Esophagus squamous epithelium (tissue), 5 donors: ENCODE measurements around the gene TPM2. TPM values are rescaled to one million over a fixed set of nuclear protein-coding genes. Genes with fewer than 3 reads are reported as not detected.
"Not testable (repeated sequence)": the region's sequence is repeated elsewhere in the genome, so short reads cannot be mapped to it uniquely, and the experiment has no call there.

Source experiments
- DNase-seq: peaks from one replicate; lab custom pipeline; 2025; lab: John Stamatoyannopoulos, UW
- H3K27ac ChIP-seq, 4 donors: fragments of 200-600 bp; sonication (generic); one replicate each; pipeline ENCODE4 v1.5.1; 2016 to 2019; ENCODE audit warnings: mild to moderate bottlenecking in 1 of 4
- H3K27me3 ChIP-seq, 4 donors: fragments of 200-600 bp; sonication (generic); 1 replicate in 3 of 4; 2 replicates in 1 of 4; pipeline versions ENCODE4 v1.5.1 to v1.6.0; 2017 to 2021; ENCODE audit warnings: antibody characterized with exemption in 1 of 4
- H3K36me3 ChIP-seq, 3 donors: fragments of 200-600 bp; sonication (generic); one replicate each; pipeline ENCODE4 v1.5.1; 2016 to 2019
- H3K4me1 ChIP-seq, 3 donors: fragments of 200-600 bp; sonication (generic); one replicate each; pipeline ENCODE4 v1.5.1; 2017 to 2019
- H3K4me3 ChIP-seq, 4 donors: fragments of 200-600 bp; sonication (generic); 1 replicate in 3 of 4; 2 replicates in 1 of 4; pipeline ENCODE4 v1.5.1; 2016 to 2019; ENCODE audit warnings: mild to moderate bottlenecking in 2 of 4, moderate library complexity in 1 of 4
- H3K9me3 ChIP-seq, 3 donors: fragments of 200-600 bp; sonication (generic); one replicate each; pipeline ENCODE4 v1.5.1; 2016 to 2019
- POLR2A ChIP-seq, 4 donors: fragments of 450-650 bp; IDR thresholded peaks; one replicate each; pipeline ENCODE4 v1.6.1; 2017; ENCODE audit warnings: antibody characterized with exemption in 4 of 4, mild to moderate bottlenecking in 4 of 4, moderate library complexity in 3 of 4
- WGBS, 2 donors: methylation state at CpG; one replicate each; pipeline ENCODE4 v1.1.5; 2018; 5-methylcytosine and 5-hydroxymethylcytosine counted together
- intact Hi-C: fragments of 100-400 bp; cut with DNase I; formaldehyde crosslinking; loops from one replicate; pipeline ENCODE4 v1.15.0; 2022
- total RNA-seq, 4 donors: library from RNA; depleted of rRNA; stranded (reverse); fragments of >200 nt; gene quantifications; one replicate each; pipeline ENCODE4 v1.1.0, GENCODE V29; 2016
- TF ChIP-seq, protein P1 (sequence below), 6 experiments: fragments of 450-650 bp in 4 of 6; fragments of 200-600 bp in 2 of 6; sonication (generic) in 2 of 6; IDR thresholded peaks; one replicate each; pipeline ENCODE4 v1.5.1; 2016 to 2019; ENCODE audit warnings: antibody characterized with exemption in 6 of 6, mild to moderate bottlenecking in 4 of 6, moderate library complexity in 4 of 6
- donor health status: DM: yes; HTN: yes; CAD: no.

Gene TPM2
- total RNA-seq, 4 donors from 2014 or later = 80.8 to 1,148 (median 217) TPM

DNA sequence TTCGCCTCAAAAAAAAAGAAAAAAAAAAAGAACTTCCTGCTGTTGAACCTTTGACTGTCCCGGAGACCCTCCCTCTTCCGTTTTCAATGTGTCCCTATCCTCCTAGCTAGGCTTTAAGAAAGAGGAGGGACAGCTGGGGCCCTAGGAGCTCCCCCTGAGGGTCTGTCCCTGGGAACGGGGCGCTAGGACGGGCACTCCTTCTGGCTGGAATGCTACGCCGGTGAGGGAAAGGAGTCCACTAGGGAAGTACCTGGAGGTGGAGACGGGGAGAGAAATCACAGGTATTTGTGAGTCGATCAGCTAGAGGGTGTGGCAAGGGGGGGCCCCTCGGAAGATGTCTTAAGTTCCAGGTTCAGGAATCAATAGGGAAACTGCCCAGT lies 43.6 kb downstream of the TPM2 start:
- WGBS, 2 donors = 1 to 2% methylated on average over 11 of the region's 11 CpGs

DNA sequence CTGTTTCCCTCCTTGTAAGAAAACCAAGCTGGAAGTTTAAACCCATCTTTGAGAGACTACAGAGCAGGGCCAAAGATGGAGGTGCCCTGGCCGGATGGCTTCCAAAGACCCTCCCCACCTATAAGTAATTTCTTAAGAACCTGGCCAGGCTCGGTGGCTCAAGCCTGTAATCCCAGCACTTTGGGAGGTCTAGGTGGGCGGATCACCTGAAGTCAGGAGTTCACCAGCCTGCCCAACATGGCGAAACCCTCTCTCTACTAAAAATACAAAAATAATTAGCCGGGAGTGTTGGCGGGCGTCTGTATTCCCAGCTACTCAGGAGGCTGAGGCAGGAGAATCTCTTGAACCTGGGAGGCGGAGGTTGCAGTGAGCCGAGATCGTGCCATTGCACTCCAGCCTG lies 44.0 kb downstream of the TPM2 start:
- H3K4me1 ChIP-seq = peaks cover 8 to 59% (median 15%) of the 10 kb centered on the region in 3 donors
- H3K36me3 ChIP-seq, H3K9me3 ChIP-seq, DNase-seq, H3K27me3 ChIP-seq, intact Hi-C loops: not testable (repeated sequence)
- H3K27ac ChIP-seq = peak overlapping the region; percentile 45 to 90 (median 82)
- peak overlapping the region; percentile 35 to 75 (median 60) for H3K4me3 ChIP-seq
- 40 to 43% methylated on average over 7 to 10 of the region's 10 CpGs for WGBS, 2 donors

More for the DNA sequence above, 43.6 kb downstream of the TPM2 start:
- Histone ChIP-seq H3K36me3 (no peaks in the 10 kb centered on the region), H3K4me3 (peak overlapping the region; percentile 35 to 75 (median 60)), H3K9me3 (no peaks in the 10 kb centered on the region), H3K27me3 (no peaks in the 10 kb centered on the region), H3K4me1 (peaks cover 8 to 63% (median 15%) of the 10 kb centered on the region in 3 donors), H3K27ac (peak overlapping the region; percentile 79 to 94 (median 88))
- DNase-seq = no peak
- intact Hi-C loops = no loop called here
- TF ChIP-seq, protein P1, sequence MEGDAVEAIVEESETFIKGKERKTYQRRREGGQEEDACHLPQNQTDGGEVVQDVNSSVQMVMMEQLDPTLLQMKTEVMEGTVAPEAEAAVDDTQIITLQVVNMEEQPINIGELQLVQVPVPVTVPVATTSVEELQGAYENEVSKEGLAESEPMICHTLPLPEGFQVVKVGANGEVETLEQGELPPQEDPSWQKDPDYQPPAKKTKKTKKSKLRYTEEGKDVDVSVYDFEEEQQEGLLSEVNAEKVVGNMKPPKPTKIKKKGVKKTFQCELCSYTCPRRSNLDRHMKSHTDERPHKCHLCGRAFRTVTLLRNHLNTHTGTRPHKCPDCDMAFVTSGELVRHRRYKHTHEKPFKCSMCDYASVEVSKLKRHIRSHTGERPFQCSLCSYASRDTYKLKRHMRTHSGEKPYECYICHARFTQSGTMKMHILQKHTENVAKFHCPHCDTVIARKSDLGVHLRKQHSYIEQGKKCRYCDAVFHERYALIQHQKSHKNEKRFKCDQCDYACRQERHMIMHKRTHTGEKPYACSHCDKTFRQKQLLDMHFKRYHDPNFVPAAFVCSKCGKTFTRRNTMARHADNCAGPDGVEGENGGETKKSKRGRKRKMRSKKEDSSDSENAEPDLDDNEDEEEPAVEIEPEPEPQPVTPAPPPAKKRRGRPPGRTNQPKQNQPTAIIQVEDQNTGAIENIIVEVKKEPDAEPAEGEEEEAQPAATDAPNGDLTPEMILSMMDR (IDR thresholded peaks at IDR 0.05) = no peak
- TF ChIP-seq POLR2A (IDR thresholded peaks at IDR 0.05) = no peak

DNA sequence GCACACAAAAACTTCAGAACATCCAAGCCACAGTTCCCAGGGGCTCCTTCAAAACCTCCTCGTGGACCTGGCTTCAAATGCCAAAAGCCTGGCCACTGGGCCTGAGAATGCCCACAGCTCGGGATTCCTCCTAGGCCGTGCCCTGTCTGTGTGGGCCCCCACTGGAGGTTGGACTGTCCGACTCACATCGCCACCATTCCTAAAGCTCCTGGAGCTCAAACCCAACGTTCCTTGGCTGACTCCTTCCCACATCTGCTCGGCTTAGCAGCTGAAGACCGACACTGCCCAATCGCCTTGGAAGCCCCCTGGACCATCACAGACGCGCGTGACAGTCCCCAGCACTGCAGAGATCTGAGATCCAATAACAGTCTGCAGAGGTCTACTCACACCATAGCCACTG lies 46.7 kb downstream of the TPM2 start:
- 89 to 92% methylated on average over 4 to 5 of the region's 12 CpGs for WGBS, 2 donors
- intact Hi-C loops = no loop called here
- Histone ChIP-seq H3K4me1 (peaks cover 6 to 40% (median 10%) of the 10 kb centered on the region in 3 donors), H3K9me3 (no peaks in the 10 kb centered on the region), H3K27ac (no peak overlapping the region), H3K4me3 (no peak overlapping the region), H3K27me3 (no peaks in the 10 kb centered on the region), H3K36me3 (no peaks in the 10 kb centered on the region)
- DNase-seq = no peak
- TF ChIP-seq, protein P1 (IDR thresholded peaks at IDR 0.05) = no peak
- TF ChIP-seq POLR2A (IDR thresholded peaks at IDR 0.05) = no peak

DNA sequence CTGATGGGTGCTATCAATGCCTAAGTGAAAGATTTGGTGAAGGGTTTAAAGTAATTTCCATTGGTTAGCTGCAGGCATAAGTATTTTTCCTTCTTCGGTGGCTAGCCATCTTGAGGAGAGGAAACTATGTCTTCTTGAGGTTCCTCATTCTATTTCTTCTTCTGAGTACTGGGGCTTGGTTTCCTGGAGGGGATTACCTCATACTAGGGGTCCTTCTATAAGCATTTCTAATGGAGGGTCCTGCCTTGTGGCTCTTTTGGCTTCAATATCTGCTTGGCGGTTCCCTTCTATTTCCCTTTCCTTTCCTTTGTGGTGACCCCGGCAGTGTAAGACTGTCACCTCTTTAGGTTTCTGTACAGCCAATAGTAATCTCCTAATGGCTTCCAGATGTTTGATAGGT lies 48.2 kb downstream of the TPM2 start:
- peaks cover 0 to 29% (median 4%) of the 10 kb centered on the region in 3 donors for H3K4me1 ChIP-seq
- whole genome bisulfite sequencing, 2 donors = 87 to 89% methylated on average over 3 of the region's 3 CpGs
- intact Hi-C loops, H3K36me3 ChIP-seq, H3K9me3 ChIP-seq, DNase-seq, H3K27ac ChIP-seq, H3K4me3 ChIP-seq, H3K27me3 ChIP-seq: not testable (repeated sequence)

DNA sequence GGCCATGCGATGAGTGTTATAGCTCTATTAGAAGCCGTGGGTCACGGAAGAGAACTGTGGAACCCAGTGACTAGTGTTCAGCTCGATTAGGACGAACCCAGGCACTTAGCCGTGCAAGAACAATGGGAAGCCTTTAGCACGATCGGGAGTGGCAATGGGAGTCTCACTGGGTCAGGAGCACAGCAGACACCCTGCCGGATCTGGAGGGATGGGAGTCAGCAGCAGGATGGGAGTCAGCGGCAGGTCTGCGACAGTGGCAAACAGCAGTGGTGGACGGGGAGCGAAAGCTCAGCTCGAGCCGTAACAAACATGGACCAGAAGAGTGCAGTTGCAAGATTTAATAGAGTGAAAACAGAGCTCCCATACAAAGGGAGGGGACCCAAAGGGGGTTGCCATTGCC lies 49.3 kb downstream of the TPM2 start:
- H3K9me3 ChIP-seq, H3K36me3 ChIP-seq, intact Hi-C loops, H3K4me3 ChIP-seq, DNase-seq, H3K27ac ChIP-seq, H3K27me3 ChIP-seq: not testable (repeated sequence)
- H3K4me1 ChIP-seq = peaks cover 0 to 18% (median 4%) of the 10 kb centered on the region in 3 donors
- 94 to 96% methylated on average over 15 of the region's 15 CpGs for WGBS, 2 donors

DNA sequence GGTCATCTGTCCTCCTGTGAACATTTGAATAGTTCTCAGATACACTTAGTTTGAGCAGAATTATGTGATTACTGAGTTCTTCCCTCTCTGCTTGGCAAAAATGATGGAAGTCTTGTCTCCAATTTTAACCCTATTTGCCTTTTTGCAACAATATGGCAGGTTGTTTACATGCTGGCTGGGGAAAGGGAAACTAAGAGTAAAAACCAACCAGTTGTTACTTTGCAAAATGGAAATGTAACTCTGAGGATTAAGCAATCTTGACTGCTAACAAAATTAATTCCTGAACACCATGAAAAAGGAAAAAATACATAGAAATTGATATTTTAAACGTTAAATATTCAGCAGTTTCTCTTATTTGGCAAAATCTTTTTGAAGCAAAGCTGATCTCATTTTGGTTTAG lies 50.1 kb downstream of the TPM2 start:
- H3K9me3 ChIP-seq = no peaks in the 10 kb centered on the region
- no peaks in the 10 kb centered on the region for H3K36me3 ChIP-seq
- DNase-seq = no peak
- no peak overlapping the region for H3K4me3 ChIP-seq
- WGBS, 2 donors = 71 to 81% methylated on average over 1 of the region's 1 CpG
- H3K27me3 ChIP-seq = no peaks in the 10 kb centered on the region
- peaks cover 0 to 12% (median 0%) of the 10 kb centered on the region in 3 donors for H3K4me1 ChIP-seq
- H3K27ac ChIP-seq = peak overlapping the region in 1 of 4 donors; percentile 11
- TF ChIP-seq, protein P1 (IDR thresholded peaks at IDR 0.05) = no peak
- no peak for TF ChIP-seq POLR2A (IDR thresholded peaks at IDR 0.05)
- intact Hi-C loops = no loop called here

DNA sequence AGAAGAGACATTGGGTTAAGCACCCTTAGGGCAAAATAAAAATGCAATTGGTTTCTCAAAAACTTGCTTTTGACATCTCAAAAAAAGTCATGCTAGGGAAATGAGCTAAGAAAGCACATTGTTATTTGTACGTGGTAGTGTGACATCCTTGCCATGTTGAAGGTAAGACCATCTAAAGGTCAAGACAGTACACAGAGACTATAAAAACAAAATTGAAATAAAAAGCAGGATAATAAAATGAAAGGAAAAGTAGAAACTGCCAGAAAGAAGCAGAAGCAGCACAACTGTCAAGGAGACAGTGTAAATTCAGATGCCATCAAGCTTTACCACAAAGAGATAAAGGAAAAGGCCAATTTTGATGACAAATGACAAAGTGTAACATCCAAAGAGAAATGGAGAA lies 50.5 kb downstream of the TPM2 start:
- H3K27ac ChIP-seq = peak overlapping the region in 1 of 4 donors; percentile 11
- H3K4me1 ChIP-seq, H3K36me3 ChIP-seq, intact Hi-C loops, H3K4me3 ChIP-seq, DNase-seq, H3K27me3 ChIP-seq, H3K9me3 ChIP-seq: not testable (repeated sequence)
- 57 to 67% methylated on average over 1 of the region's 1 CpG for WGBS, 2 donors

DNA sequence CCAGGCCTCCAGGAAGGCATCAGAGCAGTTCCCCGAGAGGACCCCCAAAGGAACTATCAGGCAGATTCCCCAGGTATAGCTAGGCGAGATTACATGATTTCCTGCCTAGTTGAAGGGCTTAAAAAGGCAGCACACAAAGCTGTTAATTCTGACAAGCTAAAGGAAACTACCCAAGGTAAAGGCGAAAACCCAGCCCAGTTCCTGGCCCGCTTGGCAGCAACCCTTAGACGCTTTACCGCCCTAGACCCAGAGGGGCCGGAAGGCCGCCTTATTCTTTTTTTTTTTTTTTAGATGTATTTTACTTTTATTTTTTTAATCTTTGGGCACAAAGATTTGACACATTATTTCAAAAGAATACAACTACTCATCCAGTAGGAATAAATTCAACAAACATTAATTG lies 51.0 kb downstream of the TPM2 start:
- intact Hi-C loops, H3K36me3 ChIP-seq, DNase-seq, H3K27me3 ChIP-seq, H3K4me1 ChIP-seq, H3K4me3 ChIP-seq, H3K9me3 ChIP-seq: not testable (repeated sequence)
- 48 to 64% methylated on average over 6 to 7 of the region's 8 CpGs for WGBS, 2 donors
- peak overlapping the region in 1 of 4 donors; percentile 11 for H3K27ac ChIP-seq

DNA sequence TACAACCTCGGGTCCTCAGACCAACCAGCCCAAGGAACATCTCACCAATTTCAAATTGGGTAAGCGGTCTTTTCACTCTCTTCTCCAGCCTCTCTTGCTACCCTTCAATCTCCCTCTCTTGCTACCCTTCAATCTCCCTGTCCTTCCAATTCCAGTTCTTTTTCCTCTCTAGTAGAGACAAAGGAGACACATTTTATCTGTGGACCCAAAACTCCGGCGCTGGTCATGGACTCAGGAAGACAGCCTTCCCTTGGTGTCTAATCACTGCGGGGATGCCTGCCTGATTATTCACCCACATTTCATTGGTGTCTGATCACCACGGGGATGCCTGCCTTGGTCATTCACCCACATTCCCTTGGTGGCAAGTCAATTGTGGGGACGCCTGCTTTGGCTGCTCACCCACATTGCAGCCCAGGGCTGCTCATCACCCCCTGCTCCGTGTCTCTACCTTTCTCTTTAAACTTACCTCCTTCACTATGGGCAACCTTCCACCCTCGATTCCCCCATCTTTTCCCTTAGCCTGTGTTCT lies 52.2 kb downstream of the TPM2 start:
- H3K4me3 ChIP-seq, H3K27me3 ChIP-seq, DNase-seq, H3K36me3 ChIP-seq, intact Hi-C loops, H3K27ac ChIP-seq, H3K4me1 ChIP-seq, H3K9me3 ChIP-seq: not testable (repeated sequence)
- 85 to 94% methylated on average over 9 of the region's 9 CpGs for WGBS, 2 donors

DNA sequence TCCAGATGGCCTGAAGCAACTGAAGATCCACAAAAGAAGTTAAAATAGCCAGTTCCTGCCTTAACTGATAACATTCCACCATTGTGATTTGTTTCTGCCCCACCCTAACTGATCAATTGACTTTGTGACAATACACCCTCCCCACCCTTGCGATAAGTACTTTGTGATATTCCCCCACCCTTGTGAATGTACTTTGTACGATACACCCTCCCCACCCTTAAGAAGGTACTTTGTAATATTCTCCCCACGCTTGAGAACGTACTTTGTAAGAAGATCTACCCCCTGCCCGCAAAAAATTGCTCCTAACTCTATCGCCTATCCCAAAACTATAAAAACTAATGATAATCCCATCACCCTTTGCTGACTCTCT lies 52.9 kb downstream of the TPM2 start:
- DNase-seq, intact Hi-C loops, H3K9me3 ChIP-seq, H3K36me3 ChIP-seq, H3K4me1 ChIP-seq, H3K27me3 ChIP-seq, H3K4me3 ChIP-seq: not testable (repeated sequence)
- peak overlapping the region in 1 of 4 donors; percentile 49 for H3K27ac ChIP-seq
- 92 to 95% methylated on average over 6 of the region's 6 CpGs for WGBS, 2 donors
